ENCODE measurements around the gene ACAA1. TPM values are rescaled to one million over a fixed set of nuclear protein-coding genes. Genes with fewer than 3 reads are reported as not detected.

ACAA1 gene
- total RNA-seq, 1 donor from 2014 or later: 52.6 TPM

GRCh38 chr3:38097446-38098375 is 39.2 kb downstream of the ACAA1 start:
- Histone ChIP-seq H3K4me3 (no peak overlapping the region), H3K9me3 (no peaks in the 10 kb centered on the region), H3K27me3 (no peaks in the 10 kb centered on the region), H3K27ac (no peak overlapping the region), H3K4me1 (no peaks in the 10 kb centered on the region), H3K36me3 (no peaks in the 10 kb centered on the region)
- peak in 1 of 2 donors; percentile 50 for DNase-seq (ENCODE audit: low spot score in 2 of 2)
- no peak for TF ChIP-seq CTCF (IDR thresholded peaks at IDR 0.05)
- intact Hi-C loops (cut with DNase I): no loop called here

GRCh38 chr3:38095669-38096483 is 41.1 kb downstream of the ACAA1 start:
- Histone ChIP-seq H3K4me3 (no peak overlapping the region), H3K4me1 (no peaks in the 10 kb centered on the region), H3K36me3 (no peaks in the 10 kb centered on the region), H3K27me3 (no peaks in the 10 kb centered on the region), H3K27ac (no peak overlapping the region), H3K9me3 (no peaks in the 10 kb centered on the region)
- intact Hi-C loops (cut with DNase I): no loop called here
- TF ChIP-seq CTCF (IDR thresholded peaks at IDR 0.05): no peak
- DNase-seq (ENCODE audit: low spot score in 2 of 2): no peak

- peak in 1 of 2 donors; percentile 31 for DNase-seq (ENCODE audit: low spot score in 2 of 2)
- Histone ChIP-seq H3K27me3 (no peaks in the 10 kb centered on the region), H3K4me3 (no peak overlapping the region), H3K9me3 (no peaks in the 10 kb centered on the region), H3K36me3 (no peaks in the 10 kb centered on the region), H3K4me1 (no peaks in the 10 kb centered on the region), H3K27ac (no peak overlapping the region)
- intact Hi-C loops (cut with DNase I): no loop called here
- TF ChIP-seq CTCF (IDR thresholded peaks at IDR 0.05): no peak
Measured at GRCh38 chr3:38094999-38095398, 41.9 kb downstream of the ACAA1 start.

GRCh38 chr3:38090453-38090852 is 46.5 kb downstream of the ACAA1 start:
- no peak for DNase-seq (ENCODE audit: low spot score in 2 of 2)
- H3K27me3 ChIP-seq: no peaks in the 10 kb centered on the region
- no peak overlapping the region for H3K27ac ChIP-seq
- H3K9me3 ChIP-seq: no peaks in the 10 kb centered on the region
- no peaks in the 10 kb centered on the region for H3K36me3 ChIP-seq
- H3K4me1 ChIP-seq: no peaks in the 10 kb centered on the region
- no peak for TF ChIP-seq CTCF (IDR thresholded peaks at IDR 0.05)
- H3K4me3 ChIP-seq: no peak overlapping the region
- intact Hi-C loops (cut with DNase I): no loop called here

- Histone ChIP-seq H3K27me3 (no peaks in the 10 kb centered on the region), H3K9me3 (no peaks in the 10 kb centered on the region), H3K4me1 (no peaks in the 10 kb centered on the region), H3K4me3 (no peak overlapping the region), H3K36me3 (no peaks in the 10 kb centered on the region), H3K27ac (no peak overlapping the region)
- TF ChIP-seq CTCF (IDR thresholded peaks at IDR 0.05): no peak
- DNase-seq (ENCODE audit: low spot score in 2 of 2): no peak
- intact Hi-C loops (cut with DNase I): no loop called here
Measured at GRCh38 chr3:38089163-38089562, 47.8 kb downstream of the ACAA1 start.
